H54 (cell line): ENCODE measurements around the gene ADAMTS13.

Experiments used
- DNase-seq: peaks from one replicate; pipeline ENCODE4 v3.0.0; 2011; ENCODE audit warnings: low spot score, mixed read lengths; ENCODE audit not compliant: insufficient read length
- FAIRE-seq: peaks from 3 replicates; lab custom pipeline; 2011; peaks lifted over from hg19 to GRCh38; lab: Jason Lieb, UNC
- POLR2A ChIP-seq: IDR thresholded peaks from 2 replicates; pipeline ENCODE4 v1.6.1; 2011; ENCODE audit warnings: low read depth, mild to moderate bottlenecking, low read length

Gene ADAMTS13

GRCh38 chr9:133459476-133460404 is 37.6 kb downstream of the ADAMTS13 start, which contains the start of gene CACFD1:
Gene CACFD1 (plus strand): TSS chr9:133459978. CDS start chr9:133460067, 89 bp downstream.
- TF ChIP-seq POLR2A, result peak; percentile 53; the same call in 1 of the 2 replicates
- peak; percentile 86 for FAIRE-seq
- peak; percentile 100 for DNase-seq

- peak; percentile 70 for DNase-seq
- no peak for TF ChIP-seq POLR2A
- FAIRE-seq, result no peak
Measured at GRCh38 chr9:133460405-133461175, 38.4 kb downstream of the ADAMTS13 start.

DNA sequence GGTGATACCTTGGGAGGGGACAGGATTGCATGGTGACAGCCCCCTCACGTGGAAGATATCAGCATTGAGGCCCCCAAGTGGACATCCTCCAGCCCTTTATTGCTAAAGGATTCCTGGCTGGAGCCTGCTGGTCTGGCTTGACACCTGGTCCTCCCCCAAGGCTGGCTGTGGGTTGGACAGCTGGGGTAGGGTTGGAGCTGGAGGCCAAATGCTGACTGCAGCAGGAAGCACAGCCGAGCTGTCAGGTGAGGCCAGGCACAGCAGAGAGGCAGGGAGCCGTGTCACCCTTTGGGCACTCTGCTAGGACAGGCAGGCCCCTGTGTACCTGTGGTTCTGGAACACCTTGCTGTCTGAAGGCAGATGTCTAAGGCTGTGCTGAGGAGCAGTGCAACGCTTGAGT is 39.8 kb downstream of the ADAMTS13 start:
- no peak for TF ChIP-seq POLR2A
- DNase-seq, result no peak
- no peak for FAIRE-seq

DNA sequence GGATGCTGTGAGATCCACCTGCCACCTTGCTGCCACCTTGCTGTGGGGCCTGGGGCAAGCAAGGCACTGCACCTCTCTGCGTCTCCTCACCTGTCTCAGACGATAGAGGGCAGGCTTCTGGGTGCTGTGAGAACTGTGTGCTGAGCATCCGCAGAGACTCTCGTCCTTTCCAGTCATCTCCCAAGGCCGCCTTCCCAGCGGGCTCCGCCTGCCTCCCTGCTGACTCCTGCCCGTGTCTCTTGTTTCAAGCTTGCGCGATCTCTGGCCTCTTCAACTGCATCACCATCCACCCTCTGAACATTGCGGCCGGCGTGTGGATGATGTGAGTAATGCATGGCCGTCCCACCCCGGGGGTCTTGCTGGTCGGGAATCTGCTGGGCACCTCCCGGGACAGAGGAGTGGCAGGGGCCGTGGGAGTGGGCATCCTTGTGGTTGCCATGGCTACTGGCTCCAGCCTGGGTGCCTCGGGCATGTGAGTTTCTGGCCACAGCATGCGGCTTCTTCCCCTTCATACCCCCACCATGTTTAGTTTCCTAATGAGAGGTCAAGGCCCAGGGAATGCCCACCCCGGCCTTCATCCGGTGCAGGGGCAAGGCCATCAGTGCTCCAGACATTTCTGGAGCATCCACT is 41.2 kb downstream of the ADAMTS13 start:
- no peak for TF ChIP-seq POLR2A
- DNase-seq, result no peak
- FAIRE-seq, result no peak

DNA sequence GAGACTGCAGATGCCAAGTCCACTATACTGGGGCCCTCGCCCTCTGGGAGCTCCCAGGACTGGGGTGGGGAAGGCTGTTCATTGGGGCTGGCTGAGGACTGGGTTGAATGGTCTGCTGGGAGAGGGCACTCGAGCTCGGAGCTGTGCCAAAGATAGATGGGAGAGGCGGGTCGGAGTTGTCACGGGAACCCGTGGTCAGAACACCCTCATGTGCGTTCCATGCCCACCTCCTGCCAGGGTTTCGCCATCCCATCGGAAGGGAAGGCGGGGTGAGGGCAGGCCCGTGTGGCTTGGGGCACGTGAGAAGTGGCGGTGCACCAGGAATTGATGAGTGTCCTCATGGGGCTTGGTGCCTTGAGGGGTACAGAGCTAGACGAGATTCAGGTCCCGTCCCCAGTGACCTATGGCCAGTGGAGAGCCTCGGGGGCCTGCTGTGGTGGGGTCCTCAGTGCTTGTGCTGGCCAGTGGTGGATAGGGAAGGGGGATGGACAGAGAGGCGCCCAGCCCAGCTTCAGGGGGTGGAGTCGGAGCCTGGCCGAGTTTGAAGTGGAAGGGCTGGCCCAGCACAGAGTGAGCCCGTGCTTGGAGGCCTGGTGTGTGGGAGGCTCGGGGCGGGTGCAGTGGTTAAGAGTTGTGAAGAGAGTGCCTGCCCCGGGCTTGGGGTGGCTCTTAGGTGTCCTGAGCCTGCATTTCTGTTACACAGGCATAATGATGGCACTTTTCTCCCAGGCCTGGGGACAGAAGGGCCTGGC is 41.9 kb downstream of the ADAMTS13 start:
- no peak for DNase-seq
- FAIRE-seq, result no peak
- TF ChIP-seq POLR2A, result no peak

DNA sequence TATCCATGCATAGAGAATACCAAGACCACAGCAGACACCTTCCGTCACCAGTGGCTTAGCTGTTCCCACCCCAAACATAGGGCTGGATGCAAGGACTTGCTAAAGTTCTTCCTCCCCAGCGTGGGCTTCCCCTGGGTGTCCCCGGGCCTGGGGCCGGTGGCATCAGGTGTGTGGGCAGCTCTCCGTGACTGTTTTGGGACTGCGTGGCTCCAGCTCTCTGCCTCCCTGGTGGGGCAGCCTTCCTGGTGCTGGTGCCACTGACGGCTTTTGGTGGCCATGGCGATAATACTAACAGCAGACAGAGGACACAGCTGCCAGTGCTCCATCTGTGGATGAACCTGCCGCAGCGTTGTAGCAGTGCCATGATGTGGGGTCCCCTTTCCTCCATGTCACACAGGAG is 42.5 kb downstream of the ADAMTS13 start:
- TF ChIP-seq POLR2A, result no peak
- FAIRE-seq, result no peak
- no peak for DNase-seq

GRCh38 chr9:133465984-133466383 is 43.8 kb downstream of the ADAMTS13 start:
- no peak for TF ChIP-seq POLR2A
- FAIRE-seq, result no peak
- no peak for DNase-seq

DNA sequence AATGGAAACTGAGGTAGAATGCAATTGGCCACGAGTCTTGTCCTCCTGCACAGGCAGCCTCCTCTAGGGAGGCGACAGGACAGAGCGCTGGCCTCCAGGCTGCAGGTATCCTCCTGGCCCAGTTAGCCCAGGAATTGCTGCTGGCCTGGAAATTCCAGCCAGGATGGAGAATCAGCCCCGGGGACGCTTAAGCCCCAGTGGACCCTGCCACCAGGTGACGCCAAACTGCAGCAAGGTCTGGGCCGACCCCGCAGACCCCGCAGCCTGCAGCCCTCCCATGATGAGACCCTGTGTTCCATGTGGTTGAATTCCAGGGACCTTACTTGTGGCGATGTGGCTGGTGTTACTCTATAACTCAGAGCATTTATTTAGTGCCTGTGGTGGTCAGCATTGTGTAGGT is 44.9 kb downstream of the ADAMTS13 start:
- no peak for TF ChIP-seq POLR2A
- FAIRE-seq (no peak), DNase-seq (no peak)

GRCh38 chr9:133468374-133468773 is 46.2 kb downstream of the ADAMTS13 start:
- FAIRE-seq, result no peak
- no peak for DNase-seq
- TF ChIP-seq POLR2A, result no peak

- no peak for TF ChIP-seq POLR2A
- no peak for DNase-seq
- FAIRE-seq, result no peak
Measured at GRCh38 chr9:133468777-133469421, 46.7 kb downstream of the ADAMTS13 start.

- no peak for TF ChIP-seq POLR2A
- DNase-seq (no peak), FAIRE-seq (no peak)
Measured at GRCh38 chr9:133470427-133470924, 48.3 kb downstream of the ADAMTS13 start.

DNA sequence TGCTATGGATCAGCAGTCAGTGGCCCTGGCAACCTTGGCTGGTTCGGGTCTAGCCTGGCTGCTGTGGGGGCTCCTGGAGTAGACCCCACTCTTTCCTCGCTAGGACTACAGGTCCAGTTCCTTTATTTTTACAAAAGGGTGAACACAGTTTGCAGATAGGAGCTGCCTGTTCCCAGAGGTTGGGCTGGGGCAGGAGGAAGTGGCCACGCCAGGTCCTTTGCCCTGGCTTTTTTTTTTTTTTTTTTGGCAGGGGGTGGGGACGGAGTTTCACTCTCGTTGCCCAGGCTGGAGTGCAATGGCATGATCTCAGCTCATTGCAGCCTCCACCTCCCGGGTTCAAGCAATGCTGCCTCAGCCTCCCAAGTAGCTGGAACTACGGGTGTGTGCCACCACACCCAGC is 48.8 kb downstream of the ADAMTS13 start:
- TF ChIP-seq POLR2A, result no peak
- FAIRE-seq (no peak), DNase-seq (no peak)
